ENCODE results near the gene CCDC91.
"Not testable (repeated sequence)": the region's sequence is repeated elsewhere in the genome, so short reads cannot be mapped to it uniquely, and the experiment has no call there.

Gene CCDC91

DNA sequence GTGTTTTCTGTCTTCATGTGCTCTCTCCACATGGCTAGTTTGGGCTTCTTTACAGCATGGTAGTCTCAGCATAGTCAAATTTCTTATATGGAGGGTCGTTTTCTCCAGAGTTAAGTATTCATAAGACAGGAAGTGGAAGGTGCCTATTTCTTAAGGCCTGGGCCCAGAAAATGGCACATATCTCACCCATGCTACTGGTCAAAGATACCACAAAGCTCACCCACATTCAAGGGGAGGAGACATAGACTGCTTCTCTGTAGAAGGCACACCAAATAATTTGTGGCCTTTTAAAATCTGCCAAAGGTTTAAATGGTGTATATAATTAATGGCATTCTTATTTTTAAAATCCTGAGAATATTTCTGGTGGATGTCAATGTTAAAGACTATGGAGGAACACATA, 44.8 kb downstream of the CCDC91 start:
- no peak for DNase-seq

- no peak for DNase-seq
Observed at GRCh38 chr12:28235985-28236384, 45.7 kb downstream of the CCDC91 start.

DNA sequence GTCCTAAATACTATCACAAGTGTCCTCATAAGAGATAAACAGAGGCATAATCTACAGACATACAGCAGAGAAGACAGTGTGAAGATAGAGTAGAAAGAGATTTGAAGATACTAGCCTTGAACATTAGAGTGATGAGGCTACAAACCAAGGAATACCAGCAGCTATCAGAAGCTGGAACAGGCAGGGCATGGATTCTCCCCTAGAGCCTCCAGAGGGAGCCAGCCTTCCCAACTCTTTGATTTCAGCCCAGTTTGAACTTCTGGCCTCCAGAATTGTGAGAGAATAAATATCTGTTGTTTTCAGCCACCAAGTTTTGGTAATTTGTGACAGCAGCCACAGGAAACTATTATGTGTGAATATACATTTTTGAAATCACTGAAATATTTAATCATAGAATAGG, 47.2 kb downstream of the CCDC91 start:
- DNase-seq: no peak

DNA sequence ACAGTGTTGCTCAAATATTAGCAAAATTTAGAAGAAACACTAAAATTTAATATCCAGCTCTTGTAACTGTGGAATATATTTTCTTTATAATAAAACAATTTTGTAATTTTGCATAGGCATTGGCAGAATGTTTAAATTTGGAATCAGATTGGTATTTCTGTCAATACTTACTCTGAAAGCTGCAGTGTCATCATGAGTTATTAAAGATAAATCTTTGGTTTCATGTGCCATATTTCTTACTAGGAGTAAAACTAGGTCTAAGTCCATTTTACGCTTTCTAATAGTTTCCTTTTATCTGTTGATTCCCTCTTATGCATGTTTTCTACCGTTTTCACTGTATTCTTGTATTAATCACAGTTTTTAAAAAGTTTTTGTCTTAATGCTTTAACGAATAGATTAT, 49.7 kb downstream of the CCDC91 start:
- DNase-seq: no peak

GRCh38 chr12:28240853-28241252, 50.6 kb downstream of the CCDC91 start:
- DNase-seq: no peak

- no peak for DNase-seq
Observed at GRCh38 chr12:28242129-28242495, 51.9 kb downstream of the CCDC91 start.

DNA sequence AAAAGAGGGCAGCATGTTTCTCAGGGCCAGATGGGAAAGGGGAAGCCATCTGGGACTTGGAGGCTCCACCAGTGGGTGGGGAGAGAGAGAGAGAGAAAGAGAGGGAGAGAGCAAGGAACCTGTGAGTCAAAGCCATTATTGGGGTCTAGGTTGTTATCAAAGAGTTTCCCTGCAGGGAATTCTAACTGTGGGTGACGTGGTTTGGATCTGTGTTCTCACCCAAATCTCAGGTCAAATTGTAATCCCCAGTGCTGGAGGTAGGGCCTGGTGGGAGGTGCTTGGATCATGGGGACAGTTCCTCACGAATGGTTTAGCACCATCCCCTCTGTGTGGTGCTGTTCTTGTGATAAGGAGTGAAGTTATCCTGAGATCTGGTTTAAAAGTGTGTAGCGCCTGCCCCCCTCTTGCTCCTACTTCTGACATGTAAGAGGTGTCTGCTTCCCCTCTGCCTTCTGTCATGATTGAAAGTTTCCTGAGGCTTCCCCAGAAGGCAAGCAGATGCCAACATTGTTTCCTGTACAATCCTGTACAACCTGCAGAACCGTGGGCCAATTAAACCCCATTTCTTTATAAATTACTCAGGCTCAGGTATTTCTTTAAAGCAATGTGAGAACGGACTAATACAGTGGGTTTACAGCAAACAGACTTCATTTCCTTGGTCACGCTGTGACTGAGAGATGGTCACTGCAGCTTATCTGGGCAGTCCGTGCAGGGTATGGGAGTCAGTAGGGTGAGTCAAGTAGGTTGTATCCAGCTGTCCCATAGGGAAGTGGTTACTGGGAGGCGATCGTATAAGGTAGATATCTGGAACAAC, 52.4 kb downstream of the CCDC91 start:
- no peak for DNase-seq

- no peak for DNase-seq
Observed at GRCh38 chr12:28243310-28243633, 53.0 kb downstream of the CCDC91 start.

GRCh38 chr12:28247806-28248205, 57.5 kb downstream of the CCDC91 start:
- DNase-seq: no peak

DNA sequence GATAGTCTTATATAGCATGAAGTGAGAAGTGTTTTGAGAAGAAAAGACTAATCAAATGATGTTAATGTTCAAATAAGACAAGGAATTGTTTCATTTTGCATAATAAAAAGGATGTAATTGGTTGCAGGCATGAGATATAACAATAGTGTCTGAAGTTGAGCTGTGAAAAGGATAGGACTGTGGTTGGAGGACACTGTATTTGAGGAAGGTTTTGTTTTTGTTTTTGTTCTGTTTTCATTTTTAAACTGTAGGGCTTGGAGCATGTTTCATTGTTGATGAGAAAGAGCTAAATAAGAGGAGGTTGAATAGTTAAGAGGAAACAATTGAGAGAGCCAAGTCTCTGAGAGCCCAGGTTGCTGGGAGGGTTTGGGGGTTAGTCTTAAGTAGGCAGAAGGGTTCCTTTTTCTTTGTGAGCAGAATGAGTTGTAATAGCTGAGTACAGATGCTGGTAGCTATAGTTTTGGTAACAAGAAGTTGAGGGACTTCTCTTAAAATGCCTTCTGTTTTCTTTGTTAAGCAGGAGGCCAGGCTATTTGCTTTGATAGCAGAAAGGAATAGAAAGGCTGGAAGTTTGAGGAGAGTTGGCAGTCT, 58.4 kb downstream of the CCDC91 start:
- no peak for DNase-seq

- peak; percentile 31 for DNase-seq
Observed at GRCh38 chr12:28253161-28253641, 62.9 kb downstream of the CCDC91 start.

DNA sequence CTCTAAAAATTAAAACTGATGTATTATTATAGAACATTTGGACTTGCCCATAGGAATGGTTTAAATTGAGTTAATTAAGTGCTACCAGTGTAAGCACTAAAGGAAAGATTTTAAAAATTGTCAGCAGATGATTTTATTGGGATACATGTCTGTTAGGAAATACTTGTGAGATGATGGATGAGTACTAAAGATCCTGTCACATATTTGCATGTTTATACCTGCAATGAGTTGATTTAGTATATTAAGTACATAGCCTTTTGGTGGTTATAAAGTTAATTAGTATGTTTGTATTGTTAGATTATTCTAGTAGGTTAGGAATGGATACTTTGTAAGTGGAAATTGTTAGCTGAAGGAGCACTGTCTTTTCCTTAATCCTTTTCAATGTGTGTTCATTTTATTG, 67.2 kb downstream of the CCDC91 start:
- DNase-seq: no peak

- DNase-seq: no peak
Observed at GRCh38 chr12:28258998-28259397, 68.7 kb downstream of the CCDC91 start.

DNA sequence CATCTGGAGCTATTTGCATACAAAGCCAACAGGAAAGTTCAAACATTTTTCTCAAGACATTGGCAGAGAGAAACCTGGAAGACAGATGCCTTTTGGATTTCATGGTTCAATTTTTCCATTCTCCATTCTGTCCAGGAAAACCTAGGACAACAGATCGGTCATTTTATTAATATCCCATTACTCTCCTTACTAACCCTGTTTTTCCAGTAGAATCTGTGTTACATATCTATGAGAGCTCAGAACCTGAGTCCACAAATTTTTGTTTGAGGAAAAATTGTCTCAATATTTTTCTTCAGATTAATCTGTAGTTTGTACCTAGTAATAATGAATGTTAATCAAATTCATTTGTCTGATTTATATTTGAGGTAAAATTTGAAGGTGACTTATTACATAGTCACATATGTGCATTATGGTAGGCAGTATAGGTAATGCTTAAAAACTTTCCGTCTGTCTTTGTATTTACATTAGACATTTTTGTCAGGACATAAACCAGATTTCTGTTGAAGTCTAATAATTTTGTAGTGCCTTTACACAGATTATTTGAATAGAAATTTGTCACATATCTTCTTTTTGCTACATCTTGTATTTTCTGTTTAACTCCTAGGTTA, 75.3 kb downstream of the CCDC91 start:
- no peak for DNase-seq

- DNase-seq: not testable (repeated sequence)
Observed at GRCh38 chr12:28267920-28268607, 77.8 kb downstream of the CCDC91 start.

DNA sequence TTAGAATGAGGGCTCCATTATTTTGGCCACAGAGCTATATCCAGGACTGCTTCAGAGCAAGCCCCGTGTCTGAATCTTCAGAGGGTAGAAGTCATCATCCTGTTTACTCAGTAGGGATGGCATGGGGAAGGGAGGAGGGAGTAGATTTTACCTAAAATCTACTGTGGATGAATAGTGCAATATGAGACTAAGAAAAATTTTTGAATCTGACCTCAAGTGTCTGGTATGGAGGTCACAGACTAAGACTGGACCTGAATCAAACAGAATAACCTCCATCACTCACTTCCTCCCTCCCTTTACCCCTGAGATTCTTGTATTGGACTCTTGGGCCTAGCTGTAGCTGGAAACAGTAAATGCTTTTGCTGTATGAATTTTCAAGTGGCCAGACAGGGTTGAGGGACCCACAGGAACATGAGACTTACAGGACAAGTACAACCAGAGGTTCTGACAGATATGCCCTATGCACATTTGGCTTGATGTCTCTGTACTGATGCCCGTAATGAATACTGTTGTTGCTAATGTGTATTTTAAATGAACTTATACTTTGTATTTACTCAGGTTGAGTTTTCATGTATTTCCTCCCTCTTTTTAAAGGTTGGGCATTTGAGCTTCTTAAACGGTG, 78.5 kb downstream of the CCDC91 start:
- no peak for DNase-seq

- DNase-seq: no peak
Observed at GRCh38 chr12:28269851-28270250, 79.6 kb downstream of the CCDC91 start.

- DNase-seq: no peak
Observed at GRCh38 chr12:28278499-28278898, 88.2 kb downstream of the CCDC91 start.

DNA sequence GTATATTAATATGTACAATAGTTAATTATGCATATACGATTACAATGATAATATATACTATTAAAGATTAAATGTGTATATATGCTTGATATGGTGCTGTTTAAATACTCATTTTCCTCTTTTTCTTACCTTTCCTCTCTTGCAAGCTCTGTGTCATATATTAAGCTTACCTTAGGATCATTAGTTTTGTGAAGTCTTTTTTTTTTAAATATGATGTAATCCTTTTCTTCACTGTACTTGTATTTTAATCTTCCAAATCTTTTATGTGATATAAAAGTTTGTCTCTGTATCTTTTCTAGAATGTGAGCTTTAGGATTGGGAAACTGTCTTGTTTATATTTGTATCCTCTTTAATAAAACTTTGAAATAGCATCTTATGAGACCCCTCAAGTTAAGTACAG, 88.7 kb downstream of the CCDC91 start:
- DNase-seq: no peak

GRCh38 chr12:28286352-28286751, 96.1 kb downstream of the CCDC91 start:
- no peak for DNase-seq

GRCh38 chr12:28290262-28290661, 100.0 kb downstream of the CCDC91 start:
- no peak for DNase-seq

GRCh38 chr12:28292699-28293098, 102.4 kb downstream of the CCDC91 start:
- DNase-seq: no peak

DNA sequence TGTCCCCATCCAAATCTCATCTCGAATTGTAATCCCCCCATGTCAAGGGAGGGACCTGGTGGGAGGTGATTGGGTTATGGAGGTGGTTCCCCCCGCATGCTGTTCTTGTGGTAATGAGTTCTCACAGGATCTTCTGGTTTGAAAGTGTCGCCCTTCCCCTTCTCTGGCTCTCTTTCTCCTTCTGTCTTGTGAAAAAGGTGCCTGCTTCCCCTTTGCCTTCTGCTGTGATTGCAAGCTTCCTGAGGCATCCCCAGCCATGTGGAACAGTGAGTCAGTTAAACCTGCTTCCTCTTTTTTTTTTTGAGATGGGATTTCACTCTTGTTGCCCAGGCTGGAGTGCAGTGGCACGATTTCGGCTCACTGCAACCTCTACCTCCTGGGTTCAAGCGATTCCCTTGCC, 104.0 kb downstream of the CCDC91 start:
- DNase-seq: no peak
